D721Med (cell line): ENCODE measurements around the gene PDE6B.

ENCODE experiments used
- DNase-seq: peaks from one replicate; pipeline ENCODE4 v3.0.0; 2011; ENCODE audit warnings: low spot score; ENCODE audit not compliant: insufficient read length
- FAIRE-seq: peaks from 2 replicates; lab custom pipeline; 2011; peaks lifted over from hg19 to GRCh38; lab: Jason Lieb, UNC
- CTCF ChIP-seq: IDR thresholded peaks from 2 replicates; pipeline ENCODE4 v1.5.1; 2012; ENCODE audit warnings: mild to moderate bottlenecking, control low read depth; ENCODE audit not compliant: insufficient read depth; ENCODE audit errors: missing control alignments

Gene PDE6B

DNA sequence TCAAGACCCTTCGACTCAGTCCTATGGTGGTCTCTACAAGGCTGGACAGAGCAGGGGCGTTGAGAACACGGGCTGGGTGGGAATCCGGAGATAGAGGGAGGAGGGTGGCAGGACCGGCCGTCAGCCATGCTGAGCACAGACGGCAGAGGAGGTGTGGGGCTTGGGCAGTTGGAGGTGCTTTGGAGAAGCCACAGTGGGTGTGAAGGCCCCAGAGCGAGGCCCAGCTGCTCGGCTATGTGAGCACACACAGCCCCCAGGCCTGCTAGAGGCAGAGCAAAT, 4.2 kb downstream of the PDE6B start:
- no peak for TF ChIP-seq CTCF
- no peak for DNase-seq
- FAIRE-seq = no peak

- DNase-seq = no peak
- no peak for FAIRE-seq
- TF ChIP-seq CTCF = no peak
Observed at GRCh38 chr4:629915-630641, 4.7 kb downstream of the PDE6B start.

DNA sequence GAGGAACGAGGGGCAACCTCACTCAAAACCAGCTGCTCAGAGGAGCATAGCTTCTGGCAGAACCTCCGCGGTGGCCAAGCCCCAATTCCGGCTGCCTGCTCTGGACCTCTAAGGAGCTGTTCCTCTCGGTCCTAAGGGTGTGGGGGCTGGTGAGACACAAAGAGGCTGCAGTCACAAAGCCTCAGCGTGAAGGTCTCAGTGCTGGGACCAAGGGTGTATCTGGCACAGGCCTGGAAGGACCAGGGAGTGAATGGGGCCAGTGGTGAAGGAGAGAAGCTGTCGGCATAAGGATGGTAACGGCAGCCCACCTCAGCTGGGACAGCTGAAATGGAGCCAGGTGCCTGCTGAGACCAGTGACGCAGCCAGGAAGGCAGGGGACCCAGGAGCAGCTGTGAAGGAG, 5.3 kb downstream of the PDE6B start:
- TF ChIP-seq CTCF = no peak
- DNase-seq = no peak
- no peak for FAIRE-seq

DNA sequence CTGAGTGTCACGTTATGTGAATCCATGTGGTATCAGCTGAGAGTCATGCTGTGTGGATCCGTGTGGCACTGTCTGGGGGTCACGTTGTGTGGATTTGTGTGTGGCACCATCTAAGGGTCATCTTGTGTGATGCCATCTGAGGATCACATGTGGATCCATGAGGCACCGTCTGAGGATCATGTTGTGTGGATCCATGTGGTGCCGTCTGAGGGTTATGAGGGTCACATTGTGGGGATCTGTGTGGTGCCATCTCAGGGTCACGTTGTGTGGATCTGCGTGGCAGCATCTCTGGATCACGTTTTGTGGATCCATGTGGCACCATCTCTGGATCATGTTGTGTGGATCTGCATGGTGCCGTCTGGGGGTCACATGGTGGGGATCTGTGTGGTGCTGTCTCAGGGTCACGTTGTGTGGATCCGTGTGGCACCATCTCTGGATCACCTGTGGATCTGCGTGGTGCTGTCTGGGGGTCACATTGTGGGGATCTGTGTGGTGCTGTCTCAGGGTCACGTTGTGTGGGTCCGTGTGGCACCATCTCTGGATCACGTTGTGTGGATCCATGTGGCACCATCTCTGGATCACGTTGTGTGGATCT, 6.9 kb downstream of the PDE6B start:
- no peak for TF ChIP-seq CTCF
- DNase-seq (no peak), FAIRE-seq (no peak)

DNA sequence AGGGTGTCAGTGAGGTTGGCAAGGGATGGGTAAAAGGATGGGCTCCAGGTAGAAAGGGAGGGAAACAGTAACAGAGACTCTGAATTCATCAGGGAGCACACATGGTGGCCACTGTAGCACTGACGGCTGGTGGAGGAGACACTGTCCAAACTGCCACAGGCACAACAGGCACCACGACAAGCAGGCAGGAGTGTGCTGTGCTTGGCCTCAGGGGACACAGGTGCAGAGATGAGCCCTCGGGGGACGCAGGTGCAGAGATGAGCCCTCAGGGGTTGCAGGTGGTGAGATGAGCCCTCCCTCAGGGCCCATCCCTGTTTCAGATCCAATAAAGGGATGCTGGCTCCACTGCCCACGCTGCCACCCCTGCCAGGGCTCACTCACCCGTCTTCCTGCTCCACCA, 7.6 kb downstream of the PDE6B start:
- DNase-seq (no peak), FAIRE-seq (no peak)
- no peak for TF ChIP-seq CTCF

DNA sequence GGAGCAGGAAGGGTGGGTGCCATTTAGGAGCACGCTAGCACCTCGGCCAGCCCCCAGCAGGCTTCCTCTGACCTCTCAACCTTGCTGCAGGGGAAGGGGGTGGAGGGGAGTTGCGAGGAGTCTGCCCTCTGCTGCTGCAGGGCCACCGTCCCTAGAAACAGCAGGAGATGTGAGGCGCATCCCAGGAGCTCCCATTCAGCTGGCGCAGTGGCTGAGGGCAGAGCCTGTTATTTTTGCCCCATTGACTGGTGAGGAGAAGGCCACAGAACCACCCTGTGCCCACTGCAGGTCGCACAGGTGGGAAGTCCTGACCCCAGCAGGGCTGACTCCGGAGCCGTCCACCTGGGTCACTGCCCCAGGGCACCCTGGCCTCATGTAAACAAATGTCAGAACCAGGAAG, 8.0 kb downstream of the PDE6B start:
- FAIRE-seq (no peak), DNase-seq (no peak)
- no peak for TF ChIP-seq CTCF

DNA sequence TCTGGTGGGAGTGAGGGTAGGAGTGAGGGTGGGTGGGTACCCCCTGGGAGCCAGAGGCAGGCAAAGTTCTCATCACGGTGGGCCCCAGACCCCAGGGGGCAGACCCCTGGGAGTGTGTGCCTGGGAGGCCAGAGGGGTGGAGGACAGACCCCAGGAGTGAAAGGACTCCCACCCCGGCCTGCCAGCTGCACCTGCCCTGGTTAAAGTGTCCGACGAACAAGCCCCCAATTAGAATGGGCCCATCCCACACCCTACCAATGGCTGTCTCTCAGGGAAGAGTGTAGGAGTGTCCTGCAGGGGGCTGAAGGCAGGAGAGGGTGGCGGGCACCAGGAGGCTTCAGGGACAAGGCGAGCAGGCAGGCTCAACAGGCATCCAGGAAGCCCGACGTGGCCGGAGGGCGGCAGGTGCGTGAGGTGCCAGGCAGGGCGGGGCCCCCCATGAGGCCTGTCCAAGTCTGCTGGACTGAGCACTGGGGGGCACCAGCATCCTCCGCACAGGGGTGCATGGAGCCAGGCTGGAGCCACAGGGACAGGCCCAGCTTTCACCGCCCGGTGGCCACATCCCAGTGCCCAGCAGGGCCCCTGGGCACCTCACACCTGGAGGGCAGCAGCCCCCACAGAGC, 8.7 kb downstream of the PDE6B start:
- no peak for FAIRE-seq
- TF ChIP-seq CTCF = no peak
- no peak for DNase-seq
